ENCODE data around the gene CALCR.

- TF ChIP-seq, protein P1, sequence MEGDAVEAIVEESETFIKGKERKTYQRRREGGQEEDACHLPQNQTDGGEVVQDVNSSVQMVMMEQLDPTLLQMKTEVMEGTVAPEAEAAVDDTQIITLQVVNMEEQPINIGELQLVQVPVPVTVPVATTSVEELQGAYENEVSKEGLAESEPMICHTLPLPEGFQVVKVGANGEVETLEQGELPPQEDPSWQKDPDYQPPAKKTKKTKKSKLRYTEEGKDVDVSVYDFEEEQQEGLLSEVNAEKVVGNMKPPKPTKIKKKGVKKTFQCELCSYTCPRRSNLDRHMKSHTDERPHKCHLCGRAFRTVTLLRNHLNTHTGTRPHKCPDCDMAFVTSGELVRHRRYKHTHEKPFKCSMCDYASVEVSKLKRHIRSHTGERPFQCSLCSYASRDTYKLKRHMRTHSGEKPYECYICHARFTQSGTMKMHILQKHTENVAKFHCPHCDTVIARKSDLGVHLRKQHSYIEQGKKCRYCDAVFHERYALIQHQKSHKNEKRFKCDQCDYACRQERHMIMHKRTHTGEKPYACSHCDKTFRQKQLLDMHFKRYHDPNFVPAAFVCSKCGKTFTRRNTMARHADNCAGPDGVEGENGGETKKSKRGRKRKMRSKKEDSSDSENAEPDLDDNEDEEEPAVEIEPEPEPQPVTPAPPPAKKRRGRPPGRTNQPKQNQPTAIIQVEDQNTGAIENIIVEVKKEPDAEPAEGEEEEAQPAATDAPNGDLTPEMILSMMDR (conservative IDR thresholded peaks at IDR 0.05; ENCODE audit: low read length), result no peak
- TF ChIP-seq EZH2phosphoT487 (IDR thresholded peaks at IDR 0.05; ENCODE audit: borderline replicate concordance, low read depth, low read length), result no peak
These were observed 45.5 kb upstream of the CALCR start for GRCh38 chr7:93620057-93620456.
